Ramos (cell line): ENCODE results near the gene HOXD10.

ENCODE experiments used
- in situ Hi-C: fragments of 300-500 bp; cut with MboI; formaldehyde crosslinking; loops from one replicate; pipeline ENCODE4 v1.14.3; 2022; ENCODE audit warnings: low sequenced_read_pairs; ENCODE audit not compliant: unreplicated experiment

Gene HOXD10

DNA sequence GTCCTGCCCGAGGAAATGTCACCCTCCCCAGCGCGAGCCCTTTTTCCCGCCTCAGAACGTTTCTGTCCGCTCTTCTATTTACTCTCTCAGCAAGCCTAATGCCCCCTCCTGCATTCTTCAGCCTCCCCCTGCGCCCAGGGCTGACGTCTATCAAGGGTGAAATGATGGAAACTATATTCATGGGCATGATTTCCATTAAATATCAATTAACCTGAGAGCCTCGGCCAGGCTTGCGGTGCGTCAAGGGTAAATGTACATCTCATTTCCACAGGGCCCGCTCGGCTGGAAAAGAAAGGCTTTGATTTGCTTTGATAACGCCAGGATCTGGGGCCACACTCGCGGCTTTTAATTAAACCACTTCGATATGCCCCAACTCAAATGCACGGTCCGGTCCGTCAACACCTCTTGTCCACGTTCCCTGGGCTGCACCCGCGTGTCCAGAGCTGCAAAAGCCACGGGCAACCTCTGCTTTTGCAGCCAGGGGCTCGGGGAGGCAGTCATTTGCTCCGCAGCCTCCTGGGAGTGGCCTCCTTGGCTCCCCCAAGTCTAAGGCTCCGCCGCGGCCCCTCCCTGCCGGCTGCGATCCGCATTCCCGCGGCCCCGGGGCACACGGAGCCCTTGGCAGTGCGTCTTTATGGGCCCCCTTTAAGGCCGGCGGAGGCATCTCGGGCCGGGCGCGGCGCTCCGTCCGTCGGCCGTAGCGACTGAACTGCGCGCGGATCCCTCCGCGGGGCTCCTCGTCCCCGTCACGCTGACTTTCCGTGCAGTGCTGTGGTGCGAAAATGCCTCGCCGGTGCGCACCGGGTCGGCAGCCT, 12.6 kb downstream of the HOXD10 start, which contains the start of gene HOXD8:
TSS of gene HOXD8 (plus strand) at position 724 of the 815 bp plus-strand sequence. CDS start 662 bp downstream, outside the sequence.
- in situ Hi-C loops = loop anchor here (10.0 to 25.0 kb wide), 4 partner anchors 416 to 1008 kb away; no protein-coding TSS in a partner anchor

DNA sequence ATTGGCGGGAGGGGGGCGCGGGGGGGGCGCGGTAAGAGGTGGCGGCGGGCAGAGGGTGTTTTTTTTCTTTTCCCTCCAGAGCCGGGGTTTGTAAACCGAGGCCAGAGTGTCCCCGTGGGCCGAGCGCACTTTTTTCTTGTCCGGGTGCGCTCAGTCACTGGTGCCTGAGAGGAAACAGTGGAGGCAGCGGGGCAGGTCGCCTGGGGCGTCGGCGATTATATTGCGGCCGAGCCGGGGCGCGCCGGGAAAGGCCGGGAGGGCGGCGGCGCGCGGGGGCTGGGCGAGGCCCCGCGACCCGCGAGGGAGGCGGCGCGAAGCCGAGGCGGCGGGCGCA, 13.2 kb downstream of the HOXD10 start:
- in situ Hi-C loops = loop anchor here (10.0 to 25.0 kb wide), 4 partner anchors 415 to 1008 kb away; no protein-coding TSS in a partner anchor

DNA sequence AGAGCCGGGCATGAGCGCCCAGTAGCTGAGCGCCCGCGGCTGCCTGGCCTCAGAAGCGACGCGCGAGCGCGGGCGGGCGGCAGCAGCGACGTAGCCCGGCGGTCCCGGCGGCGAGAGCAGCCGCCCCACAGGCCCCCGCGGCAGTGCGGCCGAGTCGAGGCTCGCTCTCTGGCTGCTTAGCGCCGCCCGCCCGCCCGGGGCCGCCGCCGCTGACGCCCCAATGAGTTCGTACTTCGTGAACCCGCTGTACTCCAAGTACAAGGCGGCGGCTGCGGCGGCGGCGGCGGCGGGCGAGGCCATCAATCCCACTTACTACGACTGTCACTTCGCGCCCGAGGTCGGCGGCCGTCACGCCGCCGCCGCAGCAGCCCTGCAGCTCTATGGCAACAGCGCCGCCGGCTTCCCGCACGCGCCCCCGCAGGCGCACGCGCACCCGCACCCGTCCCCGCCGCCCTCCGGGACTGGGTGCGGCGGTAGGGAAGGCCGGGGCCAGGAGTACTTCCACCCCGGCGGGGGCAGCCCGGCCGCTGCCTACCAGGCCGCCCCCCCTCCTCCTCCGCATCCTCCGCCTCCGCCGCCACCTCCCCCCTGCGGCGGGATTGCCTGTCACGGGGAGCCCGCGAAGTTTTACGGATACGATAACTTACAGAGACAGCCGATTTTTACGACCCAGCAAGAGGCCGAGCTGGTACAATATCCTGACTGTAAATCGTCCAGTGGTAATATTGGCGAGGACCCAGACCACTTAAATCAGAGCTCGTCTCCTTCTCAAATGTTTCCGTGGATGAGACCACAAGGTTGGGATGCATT, 13.8 kb downstream of the HOXD10 start:
- in situ Hi-C loops = loop anchor here (25.0 kb wide), 2 partner anchors 682 to 1007 kb away; no protein-coding TSS in a partner anchor

DNA sequence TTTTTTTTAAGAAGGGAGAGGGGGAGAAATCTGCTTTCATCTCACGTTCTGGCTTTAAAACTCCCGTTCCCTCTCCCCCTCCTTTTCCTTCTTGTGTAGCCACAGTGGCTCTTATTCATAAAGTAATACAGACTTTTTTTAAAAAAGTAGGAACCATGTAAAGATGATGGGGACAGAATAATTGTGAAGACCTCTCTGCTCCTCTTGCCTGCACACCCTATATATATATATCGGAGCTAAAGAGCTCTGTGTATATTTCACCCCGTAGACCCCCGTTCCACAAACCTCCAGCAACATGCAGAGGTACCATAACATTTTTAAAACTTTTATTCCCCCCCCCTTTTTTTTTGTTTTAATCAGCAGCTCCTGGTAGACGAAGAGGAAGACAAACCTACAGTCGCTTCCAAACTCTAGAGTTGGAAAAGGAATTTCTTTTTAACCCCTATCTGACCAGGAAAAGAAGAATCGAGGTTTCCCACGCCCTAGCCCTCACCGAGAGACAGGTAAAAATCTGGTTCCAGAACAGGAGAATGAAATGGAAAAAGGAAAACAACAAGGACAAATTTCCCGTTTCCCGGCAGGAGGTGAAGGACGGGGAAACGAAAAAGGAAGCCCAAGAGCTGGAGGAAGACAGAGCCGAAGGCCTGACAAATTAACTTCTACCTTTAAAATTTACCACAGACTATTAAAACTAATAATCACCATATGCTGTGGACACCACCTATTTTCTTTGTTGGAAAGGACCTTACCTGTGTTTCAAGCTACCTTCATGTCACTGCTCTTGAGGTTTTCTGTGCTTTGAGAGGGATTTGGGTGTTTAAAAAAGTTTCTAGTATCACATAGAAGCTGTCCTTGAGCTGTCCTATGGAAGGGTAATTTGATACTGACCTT, 14.6 kb downstream of the HOXD10 start:
- in situ Hi-C loops = loop anchor here (25.0 kb wide), 2 partner anchors 681 to 1006 kb away; no protein-coding TSS in a partner anchor

DNA sequence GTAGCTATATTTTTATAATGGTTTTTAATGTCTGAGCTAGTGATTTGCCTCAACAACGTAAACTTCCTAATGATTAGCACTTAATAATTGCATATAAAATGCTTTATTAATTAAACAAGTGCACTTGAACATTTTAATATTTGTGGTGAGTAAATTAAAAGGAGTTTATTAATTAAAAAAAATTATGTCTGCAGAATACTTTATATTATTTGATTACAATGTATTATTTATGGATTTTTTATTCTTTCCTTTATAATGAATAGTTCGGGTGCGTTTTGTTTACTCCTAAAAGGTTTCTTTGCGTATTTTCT, 15.2 kb downstream of the HOXD10 start:
- in situ Hi-C loops = loop anchor here (25.0 kb wide), 2 partner anchors 680 to 1005 kb away; no protein-coding TSS in a partner anchor

DNA sequence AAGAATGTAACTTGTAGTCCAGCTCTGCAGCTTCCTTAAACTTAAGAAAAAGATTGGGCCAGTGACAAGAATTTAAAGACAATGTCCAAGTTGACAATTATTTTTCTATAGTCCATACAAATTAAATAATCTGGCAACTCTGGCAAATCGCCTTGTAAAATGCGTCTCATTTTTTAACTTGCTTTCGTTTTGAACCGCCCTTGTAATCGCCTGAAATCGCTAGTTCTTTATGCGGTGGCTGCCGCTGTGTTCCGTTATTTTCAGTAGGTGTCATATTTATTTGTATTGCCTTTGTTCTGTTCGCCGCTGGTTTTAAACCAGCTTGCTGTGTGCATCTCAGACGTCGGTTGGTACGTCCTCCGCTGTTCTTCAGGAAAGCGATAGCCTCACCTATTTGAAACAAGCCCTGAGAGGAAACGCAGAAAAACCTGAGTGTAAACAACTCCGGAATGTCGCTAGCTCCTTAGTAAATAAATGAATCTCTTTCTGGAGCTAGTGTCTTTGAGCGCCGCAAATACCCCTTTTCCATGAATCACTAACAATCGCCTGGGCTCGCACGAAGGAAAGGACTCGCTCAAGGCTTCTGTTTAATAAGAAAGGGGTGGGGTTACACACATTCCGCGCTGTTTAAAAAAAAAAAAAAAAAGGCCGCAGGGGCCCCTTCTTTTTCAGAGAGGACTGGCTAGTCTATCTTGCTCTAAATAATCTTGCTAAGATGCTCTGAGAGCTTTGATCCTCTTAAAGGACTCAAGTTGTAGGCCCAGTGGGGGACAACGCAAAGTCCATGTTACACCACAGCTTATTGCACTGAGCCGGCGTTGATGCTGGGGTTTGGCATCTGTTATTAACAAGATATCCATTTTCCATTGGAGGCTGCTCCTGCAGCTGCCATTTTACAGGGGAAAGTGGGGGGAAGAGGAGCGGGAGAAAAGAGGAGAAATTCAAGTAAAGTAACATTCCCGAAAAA, 15.9 kb downstream of the HOXD10 start:
- in situ Hi-C loops = loop anchor here (25.0 kb wide), 2 partner anchors 680 to 1005 kb away; no protein-coding TSS in a partner anchor

DNA sequence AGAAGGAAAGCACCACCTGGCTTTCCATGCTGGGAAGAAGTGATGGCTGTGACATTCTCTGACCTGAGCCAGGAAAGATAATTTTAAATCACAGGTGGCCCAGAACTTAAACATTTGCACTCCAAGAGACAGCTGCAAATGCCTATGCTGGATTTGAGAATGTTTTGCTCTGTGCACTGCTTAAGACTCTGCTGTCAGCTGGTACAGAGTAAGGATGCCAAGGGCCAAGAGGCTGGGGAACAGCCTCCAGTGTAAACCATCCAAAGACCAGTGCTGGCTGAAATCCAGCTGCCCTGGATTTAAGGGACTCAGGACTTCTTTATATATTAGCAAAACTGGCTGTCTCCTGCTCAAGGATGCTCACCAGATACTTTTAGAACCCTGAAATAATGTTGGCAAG, 16.8 kb downstream of the HOXD10 start:
- in situ Hi-C loops = loop anchor here (25.0 kb wide), 2 partner anchors 679 to 1004 kb away; no protein-coding TSS in a partner anchor

DNA sequence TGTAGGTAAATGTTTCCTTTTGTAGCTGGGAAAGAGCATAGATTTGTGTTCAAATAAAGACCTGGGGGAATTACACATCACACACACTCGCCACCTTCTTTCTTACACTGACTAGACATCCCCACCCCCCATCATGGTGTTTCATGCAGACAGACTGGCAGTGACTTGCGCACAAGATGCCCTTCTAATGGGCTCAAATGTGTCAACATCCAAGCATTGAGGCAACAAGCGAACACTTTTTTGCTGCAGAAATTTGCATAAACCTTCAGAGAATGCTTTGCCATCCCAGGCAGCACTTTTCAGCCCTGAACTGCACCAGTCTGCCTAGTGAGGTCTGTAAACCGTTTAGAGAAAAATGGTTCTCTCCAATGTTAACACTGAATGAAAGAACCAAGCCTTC, 17.5 kb downstream of the HOXD10 start:
- in situ Hi-C loops = loop anchor here (25.0 kb wide), 2 partner anchors 678 to 1003 kb away; no protein-coding TSS in a partner anchor

DNA sequence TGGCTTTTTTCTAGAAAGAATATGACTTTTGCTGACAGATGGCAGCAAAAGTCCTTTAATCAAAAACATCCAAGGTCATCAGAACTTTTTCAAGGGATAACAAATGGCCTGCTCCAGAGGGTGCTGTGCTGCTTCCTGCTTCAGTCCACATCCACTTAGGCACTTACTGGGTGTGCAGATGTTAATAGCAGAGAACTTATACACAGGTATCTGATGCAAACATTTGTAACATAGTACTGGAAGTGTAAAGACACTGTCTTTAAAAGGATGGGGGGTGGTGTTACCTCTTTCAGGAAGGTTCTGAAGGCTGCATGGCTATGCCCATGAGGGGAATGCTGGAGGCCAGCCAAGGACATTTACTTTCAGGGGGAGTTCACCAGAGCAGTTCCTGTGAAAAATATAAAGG, 18.5 kb downstream of the HOXD10 start:
- in situ Hi-C loops = loop anchor here (25.0 kb wide), 2 partner anchors 677 to 1002 kb away; no protein-coding TSS in a partner anchor

DNA sequence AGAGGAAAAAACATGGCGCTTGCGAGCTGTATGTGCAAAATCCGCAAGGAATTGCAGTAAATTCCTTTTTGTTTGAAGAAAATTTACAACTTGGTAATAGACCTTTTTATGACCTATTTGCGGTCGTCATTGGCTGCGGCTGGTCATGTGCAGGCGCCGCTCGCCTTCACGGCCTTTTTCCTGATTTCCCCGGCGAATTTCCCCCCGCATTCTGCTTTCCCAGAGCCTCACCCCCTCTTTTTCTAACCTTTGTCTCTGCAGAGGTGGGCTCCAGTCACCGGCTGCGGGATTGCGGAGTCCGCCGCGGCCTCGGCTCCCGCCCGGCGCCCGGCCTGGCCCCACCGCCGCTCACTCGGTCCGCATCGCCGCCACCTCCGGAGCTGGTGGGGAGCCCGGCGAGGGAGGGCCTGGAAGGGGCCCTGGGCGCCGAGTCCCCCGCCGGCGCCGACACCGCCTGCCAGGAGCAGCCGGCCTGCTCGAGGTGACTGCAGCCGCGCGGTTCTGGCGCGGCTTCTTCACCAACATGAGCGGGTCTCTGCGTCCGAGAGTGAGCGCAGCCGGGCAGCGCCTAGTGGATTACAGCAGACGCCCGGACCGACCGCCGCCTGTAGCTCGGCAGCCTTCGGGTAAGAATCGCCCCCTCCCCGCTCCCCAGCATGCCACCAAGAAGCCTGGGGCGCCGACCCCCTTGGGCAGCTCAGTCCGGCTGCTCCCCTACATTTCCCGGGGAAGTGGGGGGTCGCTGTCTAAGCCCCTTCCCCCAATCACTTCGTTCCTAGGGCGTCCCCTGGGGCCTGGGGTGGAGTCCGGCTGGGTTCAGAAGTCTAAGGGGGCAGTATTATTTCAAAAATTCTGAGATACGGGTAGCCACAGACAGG, 20.0 kb downstream of the HOXD10 start:
- in situ Hi-C loops = loop anchor here (25.0 kb wide), 2 partner anchors 676 to 1001 kb away; no protein-coding TSS in a partner anchor

DNA sequence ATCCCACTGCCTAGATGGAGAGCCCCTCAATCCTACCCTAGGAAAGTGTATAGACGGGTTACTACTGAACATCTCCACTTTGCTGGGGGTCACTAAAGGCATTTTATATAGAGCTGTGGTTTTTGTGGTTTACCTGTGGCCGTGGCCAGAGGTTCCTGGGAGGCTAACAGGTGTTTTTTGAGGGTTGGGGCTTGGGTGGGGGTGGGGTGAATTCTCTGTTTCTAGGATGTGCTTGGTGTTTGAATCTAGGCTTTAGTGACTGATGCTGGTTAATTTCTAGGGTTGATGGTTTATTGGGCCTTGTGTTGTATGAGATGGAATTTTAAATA, 20.6 kb downstream of the HOXD10 start:
- in situ Hi-C loops = loop anchor here (25.0 kb wide), 2 partner anchors 675 to 1000 kb away; no protein-coding TSS in a partner anchor

DNA sequence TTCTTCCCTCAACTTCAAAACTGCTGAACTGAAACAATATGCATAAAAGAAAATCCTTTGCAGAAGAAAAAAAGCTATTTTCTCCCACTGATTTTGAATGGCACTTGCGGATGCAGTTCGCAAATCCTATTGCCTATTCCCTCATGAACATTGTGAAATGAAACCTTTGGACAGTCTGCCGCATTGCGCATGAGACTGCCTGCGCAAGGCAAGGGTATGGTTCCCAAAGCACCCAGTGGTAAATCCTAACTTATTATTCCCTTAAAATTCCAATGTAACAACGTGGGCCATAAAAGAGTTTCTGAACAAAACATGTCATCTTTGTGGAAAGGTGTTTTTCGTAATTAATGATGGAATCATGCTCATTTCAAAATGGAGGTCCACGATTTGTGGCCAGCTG, 21.3 kb downstream of the HOXD10 start:
- in situ Hi-C loops = loop anchor here (25.0 kb wide), 2 partner anchors 674 to 999 kb away; no protein-coding TSS in a partner anchor

DNA sequence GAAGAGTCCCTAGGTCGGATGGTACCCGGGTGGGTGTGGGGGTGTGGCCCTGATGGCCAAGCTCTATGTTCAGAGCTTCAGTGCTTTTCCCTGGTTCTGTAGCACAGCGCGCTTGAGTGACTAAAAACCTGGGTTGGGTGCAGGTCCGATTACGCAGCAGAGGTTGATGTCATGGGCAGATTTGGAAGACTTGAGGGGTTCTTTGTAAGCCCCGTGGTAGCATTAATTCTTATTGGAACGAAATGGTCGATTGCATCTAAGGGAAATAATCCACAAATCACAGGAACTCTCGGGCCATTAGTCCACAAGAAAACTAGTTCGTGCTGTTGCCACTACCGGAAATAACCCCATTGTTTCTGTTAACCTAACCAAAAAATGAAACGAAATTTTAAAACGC, 21.9 kb downstream of the HOXD10 start:
- in situ Hi-C loops = loop anchor here (25.0 kb wide), 2 partner anchors 674 to 999 kb away; no protein-coding TSS in a partner anchor

DNA sequence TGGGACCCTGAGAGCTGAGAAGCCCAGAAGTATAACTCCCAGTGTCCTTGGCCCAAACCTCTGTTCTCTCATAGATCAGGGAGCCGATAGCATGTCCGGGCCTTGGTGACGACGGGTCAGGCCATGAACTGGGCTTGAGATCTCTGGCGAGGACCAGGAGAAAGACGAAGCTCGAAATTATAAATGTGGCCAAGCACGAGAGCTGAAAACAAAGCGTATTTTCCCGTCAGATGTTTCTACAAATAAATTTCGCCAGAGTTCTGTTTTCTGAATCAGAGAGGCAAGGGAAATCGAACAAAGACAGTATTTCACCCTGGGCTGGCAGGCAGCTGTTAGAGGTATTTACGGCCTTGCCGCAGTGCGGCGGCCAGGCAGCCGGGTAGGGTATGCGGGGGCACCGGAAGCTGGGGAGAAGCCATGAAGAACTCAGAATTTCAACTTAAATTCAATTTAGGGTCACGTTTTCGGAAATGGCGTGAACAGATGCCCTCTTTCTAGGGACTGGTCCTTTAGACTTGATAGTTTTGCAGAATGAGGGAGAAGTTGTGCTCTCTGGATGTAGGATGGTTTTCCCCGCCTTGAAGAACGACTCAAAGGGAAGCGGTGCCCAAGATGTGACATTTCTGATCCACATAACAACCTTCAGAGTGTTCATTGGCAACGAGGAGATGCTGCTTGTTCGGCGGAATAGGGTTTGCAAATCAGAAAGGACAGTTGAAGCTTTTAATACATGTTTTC, 22.5 kb downstream of the HOXD10 start:
- in situ Hi-C loops = loop anchor here (25.0 kb wide), 2 partner anchors 673 to 998 kb away; no protein-coding TSS in a partner anchor

DNA sequence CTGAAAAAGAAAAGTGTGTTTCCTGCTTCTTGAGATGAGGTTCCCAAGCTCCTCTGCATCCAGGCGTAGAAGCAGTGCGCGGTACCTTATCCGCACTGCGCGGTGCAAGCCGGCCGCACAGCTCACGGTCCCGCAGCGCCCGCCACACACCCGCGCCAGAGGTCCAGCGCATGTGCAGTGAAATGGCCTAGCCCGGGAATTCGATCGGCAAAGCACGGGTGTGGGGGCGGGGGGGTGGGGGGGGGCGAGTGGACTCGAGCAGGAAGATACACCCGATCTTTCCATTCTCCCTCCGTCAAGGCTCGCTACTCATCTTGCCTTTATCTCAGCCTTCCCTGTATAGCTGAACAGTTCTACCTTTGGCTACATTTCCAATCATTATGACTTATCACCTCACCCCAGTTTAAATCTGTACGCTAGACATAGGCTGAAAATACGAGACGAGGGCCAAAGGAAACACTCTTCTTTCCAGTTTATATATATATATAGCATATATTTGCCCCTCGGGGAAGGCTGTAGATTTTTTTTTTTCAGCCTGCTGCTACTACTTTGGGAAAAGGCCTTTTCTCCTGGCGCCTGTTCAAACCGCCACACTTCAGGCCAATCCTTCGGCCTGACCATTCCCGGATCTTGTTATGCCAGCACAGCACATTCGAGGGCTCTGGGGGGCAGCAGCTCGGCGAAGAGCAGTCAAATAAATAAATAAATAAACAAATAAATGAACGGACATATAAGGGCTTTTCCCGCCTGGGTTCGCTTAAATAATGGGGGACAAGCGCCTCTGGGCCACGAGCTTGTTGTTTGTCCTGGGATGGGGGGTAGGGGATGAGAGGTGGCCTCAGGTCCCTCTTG, 23.3 kb downstream of the HOXD10 start:
- in situ Hi-C loops = loop anchor here (5.0 to 25.0 kb wide), 3 partner anchors 312 to 997 kb away; no protein-coding TSS in a partner anchor
